Mesendoderm (in vitro differentiated cells): Measurements from ENCODE around the gene TUBA1C.
"Not testable (repeated sequence)": the region's sequence is repeated elsewhere in the genome, so short reads cannot be mapped to it uniquely, and the experiment has no call there.

ENCODE experiments used
- DNase-seq: peaks from one replicate; pipeline ENCODE4 v3.0.0; 2013
- H2AK5ac ChIP-seq: 2 replicates; pipeline ENCODE4 v1.6.1; 2013; ENCODE audit warnings: low read length, inconsistent platforms
- H2BK120ac ChIP-seq: 2 replicates; pipeline ENCODE4 v1.6.1; 2013; ENCODE audit warnings: low read depth, mild to moderate bottlenecking, low read length, moderate library complexity, mixed read lengths
- H2BK15ac ChIP-seq: replicated peaks from 2 replicates; pipeline ENCODE4 v1.6.1; 2013; ENCODE audit warnings: low read depth, mild to moderate bottlenecking, moderate library complexity
- H2BK5ac ChIP-seq: 2 replicates; pipeline ENCODE4 v1.6.1; 2013; ENCODE audit warnings: low read length, inconsistent platforms
- H3K18ac ChIP-seq: 2 replicates; pipeline ENCODE4 v1.6.1; 2013; ENCODE audit warnings: mild to moderate bottlenecking, low read length, mixed read lengths
- H3K23ac ChIP-seq: one replicate; pipeline ENCODE4 v1.6.1; 2013; ENCODE audit warnings: low read length
- H3K27ac ChIP-seq: 2 replicates; pipeline ENCODE4 v1.5.1; 2013; ENCODE audit warnings: low read depth, mild to moderate bottlenecking, inconsistent platforms, low read length, moderate library complexity
- H3K27me3 ChIP-seq: 2 replicates; pipeline ENCODE4 v1.6.1; 2013; ENCODE audit warnings: low read length, control low read depth, mild to moderate bottlenecking, inconsistent platforms; ENCODE audit not compliant: insufficient read depth, poor library complexity
- H3K36me3 ChIP-seq: 2 replicates; pipeline ENCODE4 v1.6.1; 2013; ENCODE audit warnings: low read length, inconsistent platforms; ENCODE audit not compliant: control insufficient read depth, insufficient read depth
- H3K4ac ChIP-seq: one replicate; pipeline ENCODE4 v1.6.1; 2013; ENCODE audit warnings: low read depth, mild to moderate bottlenecking, low read length, moderate library complexity
- H3K4me1 ChIP-seq: 2 replicates; pipeline ENCODE4 v1.6.1; 2013; ENCODE audit warnings: low read depth, low read length, inconsistent platforms; ENCODE audit not compliant: control insufficient read depth
- H3K4me2 ChIP-seq: 2 replicates; pipeline ENCODE4 v1.6.1; 2013; ENCODE audit warnings: low read length
- H3K4me3 ChIP-seq: 2 replicates; pipeline ENCODE4 v1.5.1; 2013; ENCODE audit warnings: mild to moderate bottlenecking, low read length
- H3K56ac ChIP-seq: one replicate; pipeline ENCODE4 v1.6.1; 2013; ENCODE audit warnings: low read length
- H3K79me1 ChIP-seq: 2 replicates; pipeline ENCODE4 v1.6.1; 2013; ENCODE audit warnings: low read length, inconsistent platforms
- H3K79me2 ChIP-seq: 2 replicates; pipeline ENCODE4 v1.6.1; 2013; ENCODE audit warnings: mild to moderate bottlenecking, low read length; ENCODE audit not compliant: control insufficient read depth, insufficient read depth
- H3K9ac ChIP-seq: 2 replicates; pipeline ENCODE4 v1.6.1; 2013; ENCODE audit warnings: low read length, inconsistent platforms
- H4K5ac ChIP-seq: one replicate; pipeline ENCODE4 v1.6.1; 2013; ENCODE audit warnings: low read length
- H4K8ac ChIP-seq: one replicate; pipeline ENCODE4 v1.6.1; 2013; ENCODE audit warnings: low read depth, mild to moderate bottlenecking, control low read depth, low read length, moderate library complexity
- WGBS: extraction: QIAGEN DNeasy Blood & Tissue Kit; methylation state at CpG from one replicate; pipeline ENCODE4 v1.1.7; 2013; ENCODE audit warnings: low lambda C conversion rate, missing lambda C conversion rate; ENCODE audit not compliant: insufficient coverage; ENCODE audit errors: extremely low coverage; 5-methylcytosine and 5-hydroxymethylcytosine counted together

TUBA1C gene

GRCh38 chr12:49257508-49258184 is 7.2 kb upstream of the TUBA1C start:
- not testable (repeated sequence) for H3K36me3 ChIP-seq, H3K4me3 ChIP-seq, H3K56ac ChIP-seq, H3K79me2 ChIP-seq, H3K23ac ChIP-seq, H3K4me2 ChIP-seq, H3K4ac ChIP-seq, H2BK5ac ChIP-seq, H2BK120ac ChIP-seq, H3K27ac ChIP-seq, H4K8ac ChIP-seq, H4K5ac ChIP-seq, H2BK15ac ChIP-seq, H2AK5ac ChIP-seq, DNase-seq, H3K18ac ChIP-seq, H3K4me1 ChIP-seq, H3K9ac ChIP-seq, H3K27me3 ChIP-seq, H3K79me1 ChIP-seq
- no CpG with 5 or more reads among the region's 10 CpGs for whole genome bisulfite sequencing

GRCh38 chr12:49259452-49259851 is 5.4 kb upstream of the TUBA1C start:
- no peaks in the 10 kb centered on the region for H3K27me3 ChIP-seq
- no peak overlapping the region for H3K4me2 ChIP-seq
- no peaks in the 10 kb centered on the region for H3K79me1 ChIP-seq
- no peak overlapping the region for H2BK5ac ChIP-seq
- H3K18ac ChIP-seq, result no peak overlapping the region
- H4K8ac ChIP-seq, result no peak overlapping the region
- no peaks in the 10 kb centered on the region for H3K4me1 ChIP-seq
- no peaks in the 10 kb centered on the region for H3K79me2 ChIP-seq
- no peak overlapping the region for H3K4me3 ChIP-seq
- H3K9ac ChIP-seq, result no peak overlapping the region
- no peak overlapping the region for H2AK5ac ChIP-seq
- H4K5ac ChIP-seq, result no peak overlapping the region
- no CpG with 5 or more reads among the region's 4 CpGs for WGBS
- DNase-seq, result no peak
- H3K27ac ChIP-seq, result no peak overlapping the region
- no peak overlapping the region for H3K56ac ChIP-seq
- no peak overlapping the region for H3K4ac ChIP-seq
- no peaks in the 10 kb centered on the region for H3K36me3 ChIP-seq
- H3K23ac ChIP-seq, result no peak overlapping the region
- H2BK15ac ChIP-seq, result no peak overlapping the region
- no peak overlapping the region for H2BK120ac ChIP-seq

- H3K4me2 ChIP-seq, result no peak overlapping the region
- no peak overlapping the region for H2AK5ac ChIP-seq
- H4K8ac ChIP-seq, result no peak overlapping the region
- no peak overlapping the region for H2BK5ac ChIP-seq
- H3K56ac ChIP-seq, result no peak overlapping the region
- H3K27ac ChIP-seq, result no peak overlapping the region
- H3K4me1 ChIP-seq, result no peaks in the 10 kb centered on the region
- H3K18ac ChIP-seq, result no peak overlapping the region
- no peak overlapping the region for H3K4me3 ChIP-seq
- DNase-seq, result no peak
- no peak overlapping the region for H3K4ac ChIP-seq
- no peak overlapping the region for H3K23ac ChIP-seq
- no peaks in the 10 kb centered on the region for H3K27me3 ChIP-seq
- no peaks in the 10 kb centered on the region for H3K36me3 ChIP-seq
- no peak overlapping the region for H3K9ac ChIP-seq
- no peak overlapping the region for H2BK15ac ChIP-seq
- peaks cover 3% of the 10 kb centered on the region for H3K79me2 ChIP-seq
- H4K5ac ChIP-seq, result no peak overlapping the region
- H2BK120ac ChIP-seq, result no peak overlapping the region
- H3K79me1 ChIP-seq, result no peaks in the 10 kb centered on the region
- no CpG with 5 or more reads among the region's 3 CpGs for WGBS
Observed at GRCh38 chr12:49260166-49260565, 4.7 kb upstream of the TUBA1C start.

- no peak overlapping the region for H2BK120ac ChIP-seq
- H3K4ac ChIP-seq, result no peak overlapping the region
- H3K79me2 ChIP-seq, result peaks cover 9% of the 10 kb centered on the region
- H3K9ac ChIP-seq, result no peak overlapping the region
- H3K18ac ChIP-seq, result no peak overlapping the region
- no CpG with 5 or more reads among the region's 11 CpGs for WGBS
- no peak overlapping the region for H3K56ac ChIP-seq
- H2BK5ac ChIP-seq, result no peak overlapping the region
- H3K27ac ChIP-seq, result no peak overlapping the region
- no peaks in the 10 kb centered on the region for H3K4me1 ChIP-seq
- no peak overlapping the region for H3K4me2 ChIP-seq
- H3K36me3 ChIP-seq, result no peaks in the 10 kb centered on the region
- DNase-seq, result no peak
- no peak overlapping the region for H3K4me3 ChIP-seq
- H3K79me1 ChIP-seq, result no peaks in the 10 kb centered on the region
- H2BK15ac ChIP-seq, result no peak overlapping the region
- H4K8ac ChIP-seq, result no peak overlapping the region
- H2AK5ac ChIP-seq, result no peak overlapping the region
- no peaks in the 10 kb centered on the region for H3K27me3 ChIP-seq
- H3K23ac ChIP-seq, result no peak overlapping the region
- H4K5ac ChIP-seq, result no peak overlapping the region
Observed at GRCh38 chr12:49260571-49261363, 4.1 kb upstream of the TUBA1C start.

- WGBS, result no CpG with 5 or more reads among the region's 2 CpGs
- Histone ChIP-seq H3K79me1 (no peaks in the 10 kb centered on the region), H3K27me3 (no peaks in the 10 kb centered on the region), H2BK15ac (no peak overlapping the region), H3K56ac (no peak overlapping the region), H2BK120ac (no peak overlapping the region), H3K18ac (no peak overlapping the region), H3K9ac (no peak overlapping the region), H3K23ac (no peak overlapping the region), H3K79me2 (peaks cover 16% of the 10 kb centered on the region), H2AK5ac (no peak overlapping the region), H3K36me3 (no peaks in the 10 kb centered on the region), H3K27ac (no peak overlapping the region), H3K4me2 (no peak overlapping the region), H3K4ac (no peak overlapping the region), H3K4me1 (no peaks in the 10 kb centered on the region), H4K8ac (no peak overlapping the region), H4K5ac (no peak overlapping the region), H3K4me3 (no peak overlapping the region), H2BK5ac (no peak overlapping the region)
- DNase-seq, result no peak
Observed at GRCh38 chr12:49261721-49262120, 3.2 kb upstream of the TUBA1C start.
